Liver (tissue), 9 donors: ENCODE measurements around the gene BPIFB3. TPM values are rescaled to one million over a fixed set of nuclear protein-coding genes. Genes with fewer than 3 reads are reported as not detected.

Experiments used
- DNase-seq: peaks from one replicate; pipeline ENCODE4 v3.0.0-alpha.2; 2017; ENCODE audit warnings: low spot score
- H3K27ac ChIP-seq, 2 donors: one replicate each; pipeline ENCODE4 v1.7.0; 2013; ENCODE audit warnings: inconsistent platforms in 2 of 2, low read length in 2 of 2, control low read depth in 1 of 2, low read depth in 1 of 2, mild to moderate bottlenecking in 1 of 2
- H3K27me3 ChIP-seq, 4 donors: one replicate each; pipeline versions ENCODE4 v1.6.1 to v1.7.0; 2013; ENCODE audit warnings: low read length in 3 of 4, inconsistent platforms in 1 of 4, mild to moderate bottlenecking in 1 of 4, moderate library complexity in 1 of 4; ENCODE audit not compliant: control insufficient read depth in 4 of 4, insufficient read depth in 4 of 4
- H3K36me3 ChIP-seq, 4 donors: one replicate each; pipeline versions ENCODE4 v1.6.1 to v1.7.0; 2013; ENCODE audit warnings: low read length in 3 of 4, mild to moderate bottlenecking in 3 of 4, low read depth in 1 of 4, moderate library complexity in 1 of 4; ENCODE audit not compliant: control insufficient read depth in 4 of 4, insufficient read depth in 3 of 4
- H3K4me1 ChIP-seq, 4 donors: one replicate each; pipeline versions ENCODE4 v1.6.1 to v1.7.0; 2013; ENCODE audit warnings: low read length in 3 of 4, mild to moderate bottlenecking in 3 of 4, moderate library complexity in 1 of 4; ENCODE audit not compliant: control insufficient read depth in 4 of 4, insufficient read depth in 4 of 4
- H3K4me3 ChIP-seq, 3 donors: one replicate each; pipeline versions ENCODE4 v1.6.1 to v1.7.0; 2013; ENCODE audit warnings: low read length in 3 of 3, control low read depth in 1 of 3, low read depth in 1 of 3, mild to moderate bottlenecking in 1 of 3
- H3K9ac ChIP-seq, 2 donors: one replicate each; pipeline ENCODE4 v1.7.0; 2013; ENCODE audit warnings: low read length in 2 of 2, mild to moderate bottlenecking in 2 of 2, moderate library complexity in 2 of 2, control low read depth in 1 of 2, low read depth in 1 of 2
- H3K9me3 ChIP-seq, 4 donors: one replicate each; pipeline versions ENCODE4 v1.6.1 to v1.7.0; 2013; ENCODE audit warnings: low read length in 3 of 4; ENCODE audit not compliant: control insufficient read depth in 4 of 4
- ATF3 ChIP-seq: IDR thresholded peaks from 2 replicates; pipeline ENCODE4 v1.6.1; 2016; ENCODE audit warnings: antibody characterized with exemption
- EGR1 ChIP-seq, 2 donors: IDR thresholded peaks; 2 replicates each; pipeline ENCODE4 v1.6.1; 2016 to 2018; ENCODE audit warnings: antibody characterized with exemption in 2 of 2, low read depth in 2 of 2
- FOXA1 ChIP-seq: IDR thresholded peaks from 2 replicates; pipeline ENCODE4 v1.6.1; 2016; ENCODE audit warnings: antibody characterized with exemption
- FOXA2 ChIP-seq: IDR thresholded peaks from 2 replicates; pipeline ENCODE4 v1.6.1; 2016; ENCODE audit warnings: antibody characterized with exemption
- GABPA ChIP-seq, 2 donors: IDR thresholded peaks in 1 of 2; conservative IDR thresholded peaks in 1 of 2; 2 replicates each; pipeline ENCODE4 v1.6.1; 2016; ENCODE audit warnings: antibody characterized with exemption in 2 of 2, mild to moderate bottlenecking in 1 of 2, moderate library complexity in 1 of 2
- HNF4A ChIP-seq, 2 donors: conservative IDR thresholded peaks; 2 replicates each; pipeline ENCODE4 v1.6.1; 2016; ENCODE audit warnings: antibody characterized with exemption in 2 of 2, mild to moderate bottlenecking in 2 of 2
- HNF4G ChIP-seq: IDR thresholded peaks from 2 replicates; pipeline ENCODE4 v1.6.1; 2016; ENCODE audit warnings: antibody characterized with exemption
- RAD21 ChIP-seq, 2 donors: IDR thresholded peaks; 2 replicates each; pipeline ENCODE4 v1.6.1; 2016; ENCODE audit warnings: antibody characterized with exemption in 2 of 2, mild to moderate bottlenecking in 2 of 2
- RXRA ChIP-seq, 2 donors: IDR thresholded peaks; 2 replicates each; pipeline ENCODE4 v1.6.1; 2017 to 2018; ENCODE audit warnings: antibody characterized with exemption in 2 of 2, mild to moderate bottlenecking in 1 of 2
- SP1 ChIP-seq: IDR thresholded peaks from 2 replicates; pipeline ENCODE4 v1.6.1; 2018; ENCODE audit warnings: antibody characterized with exemption, mild to moderate bottlenecking
- YY1 ChIP-seq: IDR thresholded peaks from 2 replicates; pipeline ENCODE4 v1.6.1; 2016; ENCODE audit warnings: antibody characterized with exemption, mild to moderate bottlenecking
- WGBS: extraction: QIAGEN DNeasy Blood & Tissue Kit; methylation state at CpG from one replicate; pipeline ENCODE4 v1.1.7; 2013; 5-methylcytosine and 5-hydroxymethylcytosine counted together
- polyA plus RNA-seq, 2 donors: library from polyadenylated mRNA; stranded (reverse) in 1 of 2; unstranded in 1 of 2; fragments of 200-250 nt in 1 of 2; fragments of >200 nt in 1 of 2; fragmentation: Nextera tagmentation in 1 of 2; extraction: Ambion mirVana in 1 of 2; gene quantifications; one replicate each; pipeline versions ENCODE4 v1.2.1 to v1.2.3, GENCODE V29; 2013 to 2015
- total RNA-seq, 2 donors: library from RNA; depleted of rRNA; stranded (reverse); fragments of >200 nt; gene quantifications; one replicate each; pipeline ENCODE4 v1.2.3, GENCODE V29; 2014
- TF ChIP-seq, protein P1 (sequence below): IDR thresholded peaks from 2 replicates; pipeline ENCODE4 v1.6.1; 2016; ENCODE audit warnings: antibody characterized with exemption
- TF ChIP-seq, protein P2 (sequence below): IDR thresholded peaks from 2 replicates; pipeline ENCODE4 v1.6.1; 2016; ENCODE audit warnings: antibody characterized with exemption, mild to moderate bottlenecking
- TF ChIP-seq, protein P3 (sequence below): IDR thresholded peaks from 2 replicates; pipeline ENCODE4 v1.6.1; 2016; ENCODE audit warnings: antibody characterized with exemption
- TF ChIP-seq, protein P4 (sequence below): fragments of 150-350 bp; IDR thresholded peaks from 2 replicates; pipeline ENCODE4 v1.5.1; 2017; ENCODE audit warnings: improper control_type of control experiment, low read depth, low read length; ENCODE audit not compliant: missing input control
- donor health status: healthy.
- donor health status: healthy.
- donor health status: healthy.
- donor health status: healthy.
- donor health status: healthy.

BPIFB3 gene
- total and polyA plus RNA-seq, 4 donors: not detected

DNA sequence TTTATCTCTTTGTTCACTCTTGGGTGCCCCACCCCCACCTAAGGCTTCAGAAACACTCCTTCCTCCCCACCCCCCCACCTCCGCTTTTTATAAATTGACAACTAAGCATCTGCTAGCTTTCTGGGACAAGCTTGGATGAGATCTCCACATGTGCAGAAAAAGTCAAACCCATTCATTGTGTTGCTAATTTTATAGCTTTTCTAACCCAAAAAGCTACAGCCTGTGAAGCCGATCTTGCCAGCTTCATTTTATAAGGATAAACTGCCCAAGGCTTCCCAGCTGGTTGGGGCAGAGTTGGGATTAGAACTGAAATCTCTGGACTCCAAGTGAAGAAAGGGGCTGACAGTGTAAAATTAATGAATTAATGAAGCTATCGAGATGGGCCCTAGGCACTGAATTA, 49.9 kb downstream of the BPIFB3 start:
- Histone ChIP-seq H3K27me3 (no peaks in the 10 kb centered on the region), H3K27ac (no peak overlapping the region), H3K36me3 (no peaks in the 10 kb centered on the region), H3K4me1 (peaks cover 0 to 3% (median 0%) of the 10 kb centered on the region in 4 donors), H3K9ac (no peak overlapping the region), H3K4me3 (no peak overlapping the region), H3K9me3 (no peaks in the 10 kb centered on the region)
- 94% methylated on average over 3 of the region's 3 CpGs for WGBS
- DNase-seq: no peak
- TF ChIP-seq, protein P1, sequence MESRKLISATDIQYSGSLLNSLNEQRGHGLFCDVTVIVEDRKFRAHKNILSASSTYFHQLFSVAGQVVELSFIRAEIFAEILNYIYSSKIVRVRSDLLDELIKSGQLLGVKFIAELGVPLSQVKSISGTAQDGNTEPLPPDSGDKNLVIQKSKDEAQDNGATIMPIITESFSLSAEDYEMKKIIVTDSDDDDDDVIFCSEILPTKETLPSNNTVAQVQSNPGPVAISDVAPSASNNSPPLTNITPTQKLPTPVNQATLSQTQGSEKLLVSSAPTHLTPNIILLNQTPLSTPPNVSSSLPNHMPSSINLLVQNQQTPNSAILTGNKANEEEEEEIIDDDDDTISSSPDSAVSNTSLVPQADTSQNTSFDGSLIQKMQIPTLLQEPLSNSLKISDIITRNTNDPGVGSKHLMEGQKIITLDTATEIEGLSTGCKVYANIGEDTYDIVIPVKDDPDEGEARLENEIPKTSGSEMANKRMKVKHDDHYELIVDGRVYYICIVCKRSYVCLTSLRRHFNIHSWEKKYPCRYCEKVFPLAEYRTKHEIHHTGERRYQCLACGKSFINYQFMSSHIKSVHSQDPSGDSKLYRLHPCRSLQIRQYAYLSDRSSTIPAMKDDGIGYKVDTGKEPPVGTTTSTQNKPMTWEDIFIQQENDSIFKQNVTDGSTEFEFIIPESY: no peak
- no peak for TF ChIP-seq FOXA1
- no peak for TF ChIP-seq RXRA (IDR thresholded peaks at IDR 0.05)
- TF ChIP-seq SP1: no peak
- no peak for TF ChIP-seq YY1
- TF ChIP-seq GABPA (IDR thresholded peaks at IDR 0.05 in 1 of 2, conservative IDR thresholded peaks at IDR 0.05 in 1 of 2): no peak
- no peak for TF ChIP-seq HNF4G
- TF ChIP-seq, protein P2, sequence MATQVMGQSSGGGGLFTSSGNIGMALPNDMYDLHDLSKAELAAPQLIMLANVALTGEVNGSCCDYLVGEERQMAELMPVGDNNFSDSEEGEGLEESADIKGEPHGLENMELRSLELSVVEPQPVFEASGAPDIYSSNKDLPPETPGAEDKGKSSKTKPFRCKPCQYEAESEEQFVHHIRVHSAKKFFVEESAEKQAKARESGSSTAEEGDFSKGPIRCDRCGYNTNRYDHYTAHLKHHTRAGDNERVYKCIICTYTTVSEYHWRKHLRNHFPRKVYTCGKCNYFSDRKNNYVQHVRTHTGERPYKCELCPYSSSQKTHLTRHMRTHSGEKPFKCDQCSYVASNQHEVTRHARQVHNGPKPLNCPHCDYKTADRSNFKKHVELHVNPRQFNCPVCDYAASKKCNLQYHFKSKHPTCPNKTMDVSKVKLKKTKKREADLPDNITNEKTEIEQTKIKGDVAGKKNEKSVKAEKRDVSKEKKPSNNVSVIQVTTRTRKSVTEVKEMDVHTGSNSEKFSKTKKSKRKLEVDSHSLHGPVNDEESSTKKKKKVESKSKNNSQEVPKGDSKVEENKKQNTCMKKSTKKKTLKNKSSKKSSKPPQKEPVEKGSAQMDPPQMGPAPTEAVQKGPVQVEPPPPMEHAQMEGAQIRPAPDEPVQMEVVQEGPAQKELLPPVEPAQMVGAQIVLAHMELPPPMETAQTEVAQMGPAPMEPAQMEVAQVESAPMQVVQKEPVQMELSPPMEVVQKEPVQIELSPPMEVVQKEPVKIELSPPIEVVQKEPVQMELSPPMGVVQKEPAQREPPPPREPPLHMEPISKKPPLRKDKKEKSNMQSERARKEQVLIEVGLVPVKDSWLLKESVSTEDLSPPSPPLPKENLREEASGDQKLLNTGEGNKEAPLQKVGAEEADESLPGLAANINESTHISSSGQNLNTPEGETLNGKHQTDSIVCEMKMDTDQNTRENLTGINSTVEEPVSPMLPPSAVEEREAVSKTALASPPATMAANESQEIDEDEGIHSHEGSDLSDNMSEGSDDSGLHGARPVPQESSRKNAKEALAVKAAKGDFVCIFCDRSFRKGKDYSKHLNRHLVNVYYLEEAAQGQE: no peak
- TF ChIP-seq, protein P3, sequence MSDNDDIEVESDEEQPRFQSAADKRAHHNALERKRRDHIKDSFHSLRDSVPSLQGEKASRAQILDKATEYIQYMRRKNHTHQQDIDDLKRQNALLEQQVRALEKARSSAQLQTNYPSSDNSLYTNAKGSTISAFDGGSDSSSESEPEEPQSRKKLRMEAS: no peak
- TF ChIP-seq ATF3: no peak
- no peak for TF ChIP-seq EGR1 (IDR thresholded peaks at IDR 0.05; ENCODE audit: low read depth in 2 of 2)
- TF ChIP-seq, protein P4, sequence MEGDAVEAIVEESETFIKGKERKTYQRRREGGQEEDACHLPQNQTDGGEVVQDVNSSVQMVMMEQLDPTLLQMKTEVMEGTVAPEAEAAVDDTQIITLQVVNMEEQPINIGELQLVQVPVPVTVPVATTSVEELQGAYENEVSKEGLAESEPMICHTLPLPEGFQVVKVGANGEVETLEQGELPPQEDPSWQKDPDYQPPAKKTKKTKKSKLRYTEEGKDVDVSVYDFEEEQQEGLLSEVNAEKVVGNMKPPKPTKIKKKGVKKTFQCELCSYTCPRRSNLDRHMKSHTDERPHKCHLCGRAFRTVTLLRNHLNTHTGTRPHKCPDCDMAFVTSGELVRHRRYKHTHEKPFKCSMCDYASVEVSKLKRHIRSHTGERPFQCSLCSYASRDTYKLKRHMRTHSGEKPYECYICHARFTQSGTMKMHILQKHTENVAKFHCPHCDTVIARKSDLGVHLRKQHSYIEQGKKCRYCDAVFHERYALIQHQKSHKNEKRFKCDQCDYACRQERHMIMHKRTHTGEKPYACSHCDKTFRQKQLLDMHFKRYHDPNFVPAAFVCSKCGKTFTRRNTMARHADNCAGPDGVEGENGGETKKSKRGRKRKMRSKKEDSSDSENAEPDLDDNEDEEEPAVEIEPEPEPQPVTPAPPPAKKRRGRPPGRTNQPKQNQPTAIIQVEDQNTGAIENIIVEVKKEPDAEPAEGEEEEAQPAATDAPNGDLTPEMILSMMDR: no peak
- TF ChIP-seq HNF4A (conservative IDR thresholded peaks at IDR 0.05): no peak

DNA sequence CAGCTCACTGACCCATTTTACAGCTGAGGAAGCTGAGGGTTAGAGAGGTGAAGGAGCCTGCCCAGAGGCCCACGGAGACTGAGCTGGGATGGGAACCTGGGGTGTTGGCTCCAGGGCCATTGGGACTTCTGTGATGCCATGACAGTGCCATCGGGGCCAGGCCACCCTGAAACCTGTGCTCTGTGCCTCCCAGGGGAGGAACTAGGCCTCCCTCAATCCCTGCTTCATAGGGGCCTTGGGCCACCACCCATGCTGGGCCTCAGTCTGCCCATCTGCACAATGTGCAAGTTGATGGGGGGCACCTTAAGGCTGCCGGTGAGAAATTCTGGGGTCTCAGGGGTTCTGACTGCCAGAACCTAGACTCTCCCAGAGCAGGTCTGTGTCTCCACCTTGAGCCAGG, 50.6 kb downstream of the BPIFB3 start:
- no peaks in the 10 kb centered on the region for H3K9me3 ChIP-seq
- 86% methylated on average over 3 of the region's 3 CpGs for WGBS
- H3K36me3 ChIP-seq: no peaks in the 10 kb centered on the region
- H3K4me3 ChIP-seq: no peak overlapping the region
- TF ChIP-seq HNF4A (conservative IDR thresholded peaks at IDR 0.05) (no peak), EGR1 (IDR thresholded peaks at IDR 0.05; ENCODE audit: low read depth in 2 of 2) (no peak), YY1 (no peak), RXRA (IDR thresholded peaks at IDR 0.05) (no peak), FOXA2 (no peak), HNF4G (no peak), SP1 (no peak), RAD21 (IDR thresholded peaks at IDR 0.05) (no peak), ATF3 (no peak), GABPA (IDR thresholded peaks at IDR 0.05 in 1 of 2, conservative IDR thresholded peaks at IDR 0.05 in 1 of 2) (no peak)
- TF ChIP-seq, protein P3: no peak
- H3K27me3 ChIP-seq: no peaks in the 10 kb centered on the region
- H3K4me1 ChIP-seq: peaks cover 0 to 3% (median 0%) of the 10 kb centered on the region in 4 donors
- DNase-seq: no peak
- no peak overlapping the region for H3K27ac ChIP-seq
- no peak overlapping the region for H3K9ac ChIP-seq
